ENCODE results near the gene CWC22.
"Not testable (repeated sequence)": the region's sequence is repeated elsewhere in the genome, so short reads cannot be mapped to it uniquely, and the experiment has no call there.

The CWC22 gene

DNA sequence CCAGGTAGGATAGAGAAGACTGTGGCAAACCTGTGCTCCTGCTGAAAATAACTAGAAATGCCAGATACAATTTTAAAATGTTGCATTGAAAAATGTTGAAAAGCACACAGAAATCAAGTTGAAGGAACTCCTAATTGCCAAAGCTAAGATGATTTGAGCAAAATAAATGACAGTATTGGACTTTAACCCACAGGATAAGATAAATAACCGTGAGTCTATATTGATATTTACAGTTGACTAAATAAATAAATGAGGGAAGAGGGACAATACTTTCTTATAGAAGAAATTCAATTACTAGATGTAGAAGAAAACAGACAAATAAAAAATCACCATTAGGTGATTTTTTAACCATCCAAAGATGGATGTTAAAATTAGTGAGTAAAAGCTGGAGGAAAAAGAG lies 59.0 kb downstream of the CWC22 start:
- no peak for DNase-seq

DNA sequence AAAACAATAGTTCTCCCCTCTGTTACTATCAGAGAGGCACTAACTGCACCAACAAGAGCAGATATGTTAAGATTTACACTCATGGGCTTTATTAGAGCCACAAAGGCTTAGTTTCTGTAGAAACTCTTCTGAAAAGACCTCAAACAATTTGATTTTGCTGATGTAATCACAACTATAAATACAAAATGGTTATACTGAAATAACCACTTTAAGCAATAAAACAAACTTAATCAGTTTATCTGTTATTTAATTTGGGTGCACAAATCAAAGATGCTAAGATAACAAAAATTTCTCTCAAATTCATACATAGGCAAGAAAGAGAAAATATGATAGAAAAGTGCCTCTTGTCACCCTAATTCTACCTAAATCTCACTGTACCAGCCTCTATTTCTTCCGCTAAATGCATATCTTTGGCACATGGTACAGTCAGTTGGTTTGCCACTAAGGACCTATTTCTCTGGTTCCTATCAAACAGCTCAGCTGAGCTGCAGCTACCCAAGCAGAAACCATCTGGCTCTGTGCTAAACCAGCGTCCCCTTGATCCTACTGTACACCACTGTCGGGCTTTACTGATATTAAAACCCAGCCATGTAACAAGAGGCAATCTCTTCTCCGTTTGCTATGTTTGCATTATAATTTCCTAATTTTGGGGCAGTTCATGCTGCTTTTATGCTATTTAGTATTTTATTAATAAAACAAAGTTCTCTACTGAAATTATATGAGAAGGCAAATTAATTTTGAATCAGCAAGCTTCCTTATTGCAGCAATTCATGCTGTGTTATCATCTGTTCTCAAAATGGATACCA lies 60.1 kb downstream of the CWC22 start:
- no peak for DNase-seq

DNA sequence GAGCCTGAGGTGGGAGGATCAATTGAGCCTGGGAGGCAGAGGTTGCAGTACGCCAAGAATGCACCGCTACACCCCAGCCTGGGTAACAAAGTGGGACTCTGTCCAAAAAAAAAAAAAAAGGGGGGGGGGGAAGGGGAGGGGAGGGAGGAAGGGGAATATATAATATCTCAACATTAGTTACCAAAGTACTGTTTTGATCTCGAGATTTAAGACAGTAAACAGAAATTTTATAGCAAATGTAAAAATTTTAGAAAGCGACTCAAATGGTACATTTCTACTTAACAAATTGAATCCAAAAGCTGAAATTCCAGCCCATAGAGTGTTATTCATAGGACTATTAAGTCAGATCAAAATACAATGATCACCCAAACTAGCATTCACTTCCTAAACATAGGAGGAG lies 60.8 kb downstream of the CWC22 start:
- DNase-seq = no peak

DNA sequence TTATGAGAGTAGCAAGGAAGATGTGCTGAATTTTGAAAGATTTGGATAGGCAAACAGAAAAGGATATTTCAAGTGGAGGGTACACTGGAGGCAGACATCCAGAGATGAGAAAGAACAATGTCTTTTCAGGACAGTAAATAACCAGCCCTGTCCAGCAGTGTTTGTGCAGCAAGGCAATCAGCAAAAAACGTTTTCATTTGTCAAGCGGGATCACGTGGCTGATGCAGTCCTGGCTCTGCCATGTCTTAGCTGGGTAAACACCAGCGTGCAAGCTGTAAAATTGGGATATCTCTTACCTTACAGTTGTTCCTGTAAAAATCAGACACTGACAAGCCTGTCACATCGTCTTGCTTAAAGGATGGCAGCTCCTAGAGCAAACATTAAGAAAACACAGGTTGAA lies 67.8 kb downstream of the CWC22 start:
- no peak for DNase-seq

DNA sequence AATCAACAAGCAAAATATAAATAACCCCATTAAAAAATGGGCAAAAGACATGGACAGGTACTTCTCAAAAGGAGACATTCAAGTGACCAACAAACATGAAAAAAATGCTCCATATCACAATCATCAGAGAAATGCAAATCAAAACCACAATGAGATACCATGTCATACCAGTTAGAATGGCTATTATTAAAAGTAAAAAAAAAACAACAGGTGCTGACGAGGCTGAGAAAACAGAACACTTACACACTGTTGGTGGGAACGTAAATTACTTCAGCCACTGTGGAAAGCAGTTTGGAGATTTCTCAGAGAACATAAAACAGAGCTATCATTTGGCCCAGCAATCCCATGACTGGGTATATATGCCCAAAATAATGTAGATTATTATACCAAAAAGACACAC lies 69.1 kb downstream of the CWC22 start:
- DNase-seq = no peak

DNA sequence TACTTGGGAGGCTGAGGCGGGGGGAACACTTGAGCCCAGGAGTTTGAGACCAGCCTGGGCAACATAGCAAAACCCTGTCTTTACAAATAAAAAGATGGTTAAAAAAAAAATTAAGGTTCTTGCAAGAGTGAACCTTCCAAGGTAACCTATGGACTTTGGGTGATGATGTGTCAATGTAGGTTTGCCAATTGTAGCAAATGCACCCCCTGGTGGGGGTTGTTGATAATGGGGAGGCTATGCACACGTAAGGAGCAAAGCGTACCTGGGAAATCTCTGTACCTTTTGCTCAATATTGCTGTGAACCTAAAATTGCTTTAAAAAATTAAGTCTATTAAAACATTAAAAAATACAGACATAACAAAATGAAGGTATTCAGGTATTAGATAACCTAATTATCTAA lies 70.4 kb downstream of the CWC22 start:
- no peak for DNase-seq

DNA sequence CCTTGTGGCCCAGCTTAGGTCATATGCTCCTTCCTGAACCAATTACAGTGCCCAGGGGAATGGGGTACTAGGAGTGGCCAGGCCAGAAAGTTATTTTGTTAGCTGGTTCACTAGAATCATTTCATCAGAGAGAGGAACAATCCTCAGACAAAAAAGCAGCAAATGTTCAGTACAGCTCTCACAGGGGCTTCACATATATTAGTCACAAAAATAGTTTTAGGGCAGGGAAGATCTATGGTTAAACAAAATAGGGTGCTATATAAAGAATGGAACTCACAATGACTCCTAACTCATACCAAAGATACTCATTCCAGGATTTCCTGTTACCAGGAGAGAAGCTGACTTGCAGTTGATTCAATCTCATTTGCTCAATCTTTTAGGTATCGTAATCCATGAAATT lies 71.0 kb downstream of the CWC22 start:
- DNase-seq = no peak

DNA sequence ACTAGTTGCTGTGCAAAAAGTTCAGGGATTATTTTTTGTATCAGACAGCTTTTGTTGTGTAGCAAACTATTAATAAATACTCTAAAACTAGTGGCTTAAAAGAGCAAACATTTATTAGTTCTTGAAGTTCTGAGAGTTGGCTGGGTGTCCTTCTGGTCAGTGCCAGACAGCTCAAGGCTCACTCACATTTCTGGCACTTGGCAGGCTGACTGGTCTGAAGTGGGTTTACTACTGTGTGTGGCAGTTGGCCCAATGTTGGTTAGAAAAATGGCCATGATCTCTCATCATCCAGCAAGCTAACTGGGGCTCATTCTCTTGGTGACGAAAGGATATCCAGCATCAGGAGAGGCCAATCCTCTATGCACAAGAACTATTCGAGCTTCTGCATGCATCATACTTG lies 74.3 kb downstream of the CWC22 start:
- DNase-seq = no peak

DNA sequence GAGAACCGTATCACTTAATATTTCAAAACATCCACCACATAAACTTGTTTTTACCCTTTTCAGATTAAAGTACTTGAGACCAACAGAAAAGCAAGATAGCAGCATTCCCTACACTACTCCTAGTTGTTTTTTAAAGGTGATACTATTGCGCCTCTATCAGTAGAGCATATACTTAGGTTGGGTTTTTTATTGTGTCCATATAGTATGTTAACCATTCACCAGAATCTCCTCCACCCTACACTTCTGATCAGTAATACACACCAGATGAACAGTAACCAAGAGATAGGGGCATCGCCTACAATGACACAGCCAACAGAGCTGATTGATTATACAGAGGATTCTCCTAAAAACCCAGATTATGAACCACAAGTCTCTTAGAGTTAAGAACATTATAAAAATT lies 75.6 kb downstream of the CWC22 start:
- no peak for DNase-seq

DNA sequence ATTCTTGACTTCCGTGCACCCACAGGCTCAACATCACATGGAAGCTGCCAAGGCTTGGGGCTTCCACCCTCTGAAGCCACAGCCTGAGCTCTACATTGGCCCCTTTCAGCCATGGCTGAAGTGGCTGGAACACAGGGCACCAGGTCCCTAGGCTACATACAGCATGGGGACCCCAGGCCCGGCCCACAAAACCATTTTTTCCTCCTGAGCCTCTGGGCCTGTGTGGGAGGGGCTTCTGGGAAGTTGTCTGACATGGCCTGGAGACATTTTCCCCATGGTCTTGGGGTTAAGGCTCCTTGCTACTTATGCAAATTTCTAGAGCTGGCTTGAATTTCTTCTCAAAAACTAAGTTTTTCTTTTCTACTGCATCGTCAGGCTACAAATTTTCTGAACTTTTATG lies 77.1 kb downstream of the CWC22 start:
- DNase-seq = not testable (repeated sequence)

DNA sequence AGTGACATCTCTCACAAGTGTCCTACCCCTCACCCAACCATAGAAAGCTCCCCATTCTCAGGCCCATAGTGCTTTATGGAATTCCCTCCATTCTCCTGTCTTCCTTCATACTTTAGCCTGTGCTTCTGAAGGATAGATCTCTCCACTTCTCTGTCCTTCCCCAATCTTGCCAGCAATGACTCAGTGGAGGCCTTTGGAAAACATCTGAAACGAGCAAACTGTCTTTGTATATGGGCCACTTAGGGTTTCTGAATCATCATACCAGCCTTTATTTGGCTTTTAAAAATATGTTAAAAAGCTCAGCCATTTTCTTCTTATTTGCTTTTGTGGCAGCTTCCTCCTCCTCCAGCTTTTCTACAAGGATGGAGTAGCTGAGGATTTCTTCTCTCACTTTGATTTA lies 80.1 kb downstream of the CWC22 start:
- no peak for DNase-seq

DNA sequence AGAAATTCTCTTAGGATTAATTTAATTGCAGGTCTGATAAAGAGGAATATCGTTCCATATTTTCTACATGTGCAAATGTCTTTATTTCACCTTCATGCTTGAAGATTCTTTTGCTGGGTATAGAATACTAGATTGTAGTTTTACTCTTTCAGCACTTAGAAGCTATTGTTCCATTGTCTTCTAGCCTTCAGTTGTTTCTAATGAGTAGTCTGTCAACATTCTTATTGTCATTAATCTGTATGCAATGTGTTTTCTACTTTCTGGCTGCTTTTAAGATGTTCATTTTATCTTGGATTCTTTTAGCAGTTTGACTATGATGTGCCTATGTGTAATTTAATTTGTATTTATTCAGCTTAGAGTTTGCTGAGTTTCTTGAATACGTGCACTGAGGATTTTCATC lies 81.4 kb downstream of the CWC22 start:
- DNase-seq = no peak

DNA sequence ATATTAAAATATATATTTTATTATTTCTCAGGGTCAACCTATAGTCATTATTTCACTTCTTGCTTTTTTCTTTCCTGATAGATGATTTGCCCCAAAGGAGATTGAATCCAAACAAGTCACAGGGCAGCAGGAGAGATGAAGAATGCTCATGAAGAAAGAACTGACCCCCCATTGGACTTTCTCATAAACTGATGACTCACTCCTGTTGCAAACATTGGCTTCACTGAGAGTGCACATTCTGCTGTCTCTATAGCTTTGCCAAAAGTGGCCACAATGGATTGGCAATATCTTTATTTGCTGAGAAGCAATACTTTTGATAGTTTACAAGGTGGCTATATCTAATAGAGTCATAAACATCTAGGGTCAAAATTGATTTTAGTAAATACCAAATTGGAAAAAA lies 89.8 kb downstream of the CWC22 start:
- no peak for DNase-seq

DNA sequence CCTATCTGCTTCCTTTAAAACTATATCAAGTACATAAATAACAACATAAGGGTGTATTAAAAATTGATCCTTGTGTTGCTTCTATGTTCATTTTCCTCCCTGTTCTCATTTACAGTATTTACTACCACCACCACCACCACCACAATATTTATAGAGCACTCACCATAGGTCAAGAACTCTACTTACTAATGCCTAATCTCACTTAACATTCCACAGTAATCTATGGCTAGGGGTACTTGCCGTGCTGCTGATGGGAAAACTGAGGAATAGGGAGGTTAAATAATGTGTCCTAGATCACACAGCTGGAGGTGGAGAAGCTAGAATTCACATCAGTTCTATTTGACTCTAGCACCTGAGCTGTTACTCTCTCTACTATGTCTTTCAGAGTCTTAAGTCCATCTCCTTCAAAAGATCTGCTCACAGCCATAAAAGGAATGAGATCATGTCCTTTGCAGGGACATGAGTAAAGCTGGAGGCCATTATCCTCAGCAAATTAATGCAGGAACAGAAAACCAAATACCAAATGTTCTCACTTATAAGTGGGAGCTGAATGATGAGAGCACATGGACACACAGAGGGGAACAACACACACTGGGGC lies 91.6 kb downstream of the CWC22 start:
- DNase-seq = no peak

DNA sequence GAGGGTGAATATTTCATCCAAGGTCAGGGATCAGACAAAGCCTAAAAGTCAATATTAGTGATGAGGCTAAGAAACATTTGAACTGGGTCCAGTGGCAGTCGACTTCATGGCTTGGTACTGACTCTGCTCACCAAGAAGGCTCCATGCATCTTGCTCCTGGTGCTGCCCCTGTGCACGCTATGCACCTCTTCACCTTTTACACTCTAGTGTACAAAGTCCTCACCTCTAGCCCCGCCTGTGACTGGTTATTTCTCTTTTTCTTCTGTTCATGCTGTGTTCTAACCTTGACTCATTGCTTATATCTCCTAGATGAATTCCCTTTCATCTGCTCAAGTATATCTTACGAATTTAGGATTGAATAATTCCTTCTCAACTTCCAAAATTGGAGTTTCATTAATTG lies 93.3 kb downstream of the CWC22 start:
- DNase-seq = no peak

DNA sequence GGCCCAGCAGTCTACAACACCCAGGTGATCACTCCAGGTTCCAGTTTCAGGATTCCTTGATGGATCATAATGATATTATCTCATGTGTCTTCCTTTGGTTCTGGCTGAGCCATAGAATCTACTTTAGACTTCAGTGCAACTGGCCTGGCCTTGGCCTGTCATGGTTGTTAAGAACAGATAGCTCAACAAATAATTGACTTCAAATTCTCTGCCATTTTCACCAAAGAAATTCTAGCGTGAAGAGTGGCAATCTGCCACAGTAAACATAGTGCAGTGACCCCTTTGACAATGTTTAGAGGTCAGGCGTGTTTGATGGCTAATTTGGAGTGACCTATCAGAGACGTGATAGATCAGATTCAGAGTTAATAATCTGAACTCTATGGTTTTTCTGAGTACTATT lies 95.5 kb downstream of the CWC22 start:
- DNase-seq = no peak

DNA sequence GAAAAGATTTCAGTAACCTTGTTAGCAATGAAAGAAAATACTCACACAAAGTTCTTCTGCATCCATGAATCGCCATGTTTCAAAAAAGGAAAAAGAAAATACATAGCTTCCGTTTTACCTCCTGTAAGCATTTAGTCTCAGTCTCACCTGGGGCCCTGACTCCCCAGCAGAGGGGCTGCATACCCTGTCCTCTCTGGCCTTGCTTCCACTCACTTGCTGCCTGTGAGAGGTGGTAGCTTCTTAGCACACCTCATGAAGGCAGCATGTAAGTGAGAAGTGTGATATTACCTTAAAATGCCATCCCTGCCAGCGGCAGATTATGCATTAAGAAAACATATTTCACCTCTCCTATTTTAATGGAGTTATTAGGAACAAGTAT lies 96.4 kb downstream of the CWC22 start:
- DNase-seq = no peak

DNA sequence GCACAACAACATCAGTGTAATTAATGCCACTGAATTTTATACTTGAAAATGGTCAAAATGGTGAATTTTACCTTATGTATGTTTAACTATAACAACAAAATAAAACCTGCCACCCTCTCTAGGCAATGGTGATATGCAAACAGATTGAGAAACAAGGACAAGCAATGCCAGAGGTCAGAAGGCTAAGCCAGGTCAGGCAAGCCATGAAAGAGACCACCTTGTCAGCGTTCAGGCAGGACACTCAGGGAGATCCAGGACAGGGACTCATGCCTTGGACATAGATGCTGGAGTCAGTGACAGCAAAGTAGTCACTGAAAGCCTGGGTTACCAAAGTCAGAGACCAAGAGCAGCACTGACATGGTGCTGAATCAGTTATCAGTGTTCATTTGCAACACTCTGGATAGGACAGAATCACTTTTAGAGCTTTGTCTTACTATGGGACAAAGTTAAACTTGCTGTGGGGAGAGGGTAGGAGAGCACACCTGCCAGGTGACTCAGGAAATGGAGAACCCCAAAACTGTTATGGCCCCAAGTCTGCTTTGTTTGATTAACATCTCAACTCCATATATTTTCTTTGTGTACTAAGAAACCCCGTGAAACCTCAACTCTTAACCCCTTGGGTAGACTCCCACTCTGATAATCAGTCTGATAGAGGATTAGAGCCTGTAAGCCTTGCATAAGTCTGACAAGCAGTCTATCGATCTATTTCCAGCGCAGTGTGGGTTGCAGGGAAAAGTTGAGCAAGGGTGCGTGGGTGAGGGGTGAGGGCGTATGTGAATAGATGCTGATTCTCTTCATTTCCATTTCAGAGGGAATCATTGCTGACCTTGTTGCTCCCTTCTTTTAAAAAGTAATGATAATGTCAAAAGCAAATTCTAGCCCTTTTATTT lies 97.0 kb downstream of the CWC22 start:
- DNase-seq = no peak

DNA sequence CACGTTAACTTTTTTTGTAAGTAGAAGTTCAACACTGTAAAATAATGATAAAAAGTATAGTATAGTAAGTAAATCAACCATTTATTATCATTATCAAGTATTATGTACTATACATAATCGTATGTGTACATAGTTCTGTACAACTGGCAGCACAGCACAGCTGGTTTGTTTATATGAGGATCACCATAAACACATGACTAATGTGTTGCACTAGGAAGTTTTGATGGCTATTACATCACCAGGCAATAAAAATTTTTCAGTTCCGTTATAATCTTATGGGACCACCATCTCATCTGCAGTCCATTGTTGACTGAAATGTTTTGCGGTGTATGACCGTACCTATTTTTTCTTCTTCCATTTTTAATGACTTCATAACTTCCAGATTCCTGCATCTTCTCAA lies 106.4 kb downstream of the CWC22 start:
- DNase-seq = no peak

DNA sequence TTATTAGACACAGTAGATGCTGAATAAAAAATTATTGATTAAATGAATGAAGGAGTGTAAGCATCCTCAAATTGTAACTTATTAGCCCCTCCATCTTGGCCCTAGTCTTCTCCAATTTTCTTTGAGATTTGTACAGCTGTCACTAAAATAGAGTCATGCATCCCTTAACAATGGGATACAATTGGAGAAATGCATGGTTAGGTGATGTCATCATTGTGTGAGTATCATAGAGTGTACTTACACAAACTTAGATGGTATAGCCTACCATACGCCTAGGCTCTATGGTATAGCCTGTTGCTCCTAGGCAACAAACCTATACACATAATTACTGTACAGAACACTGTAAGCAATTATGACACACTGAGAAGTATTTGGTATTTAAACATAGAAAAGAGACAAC lies 107.4 kb downstream of the CWC22 start:
- DNase-seq = no peak

DNA sequence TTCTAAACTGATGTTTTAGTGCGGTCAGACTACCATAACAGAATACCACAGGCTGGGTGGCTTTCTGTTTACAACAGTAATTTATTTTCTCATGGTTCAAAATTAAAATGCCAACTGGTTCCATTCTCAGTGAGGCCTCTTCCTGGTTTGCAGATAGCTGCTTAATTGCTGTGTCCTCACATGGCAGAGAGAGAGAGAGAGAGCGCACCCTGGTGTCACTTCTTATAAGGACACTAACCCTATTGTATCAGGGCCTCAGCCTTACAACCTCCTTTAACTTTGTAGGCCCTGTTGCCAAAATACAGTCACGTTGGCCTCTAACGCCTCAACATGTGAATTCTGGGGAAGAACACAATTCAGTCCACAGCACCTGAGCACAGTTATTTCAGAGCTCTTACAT lies 108.2 kb downstream of the CWC22 start:
- DNase-seq = no peak
